CD4-positive, alpha-beta T cell treated with Interleukin-15 for 1 hour (primary cell): ENCODE measurements around the gene ZAR1L.

ENCODE experiments used
- DNase-seq: peaks from one replicate; pipeline ENCODE4 v3.0.0-alpha.2; 2020

The ZAR1L gene

DNA sequence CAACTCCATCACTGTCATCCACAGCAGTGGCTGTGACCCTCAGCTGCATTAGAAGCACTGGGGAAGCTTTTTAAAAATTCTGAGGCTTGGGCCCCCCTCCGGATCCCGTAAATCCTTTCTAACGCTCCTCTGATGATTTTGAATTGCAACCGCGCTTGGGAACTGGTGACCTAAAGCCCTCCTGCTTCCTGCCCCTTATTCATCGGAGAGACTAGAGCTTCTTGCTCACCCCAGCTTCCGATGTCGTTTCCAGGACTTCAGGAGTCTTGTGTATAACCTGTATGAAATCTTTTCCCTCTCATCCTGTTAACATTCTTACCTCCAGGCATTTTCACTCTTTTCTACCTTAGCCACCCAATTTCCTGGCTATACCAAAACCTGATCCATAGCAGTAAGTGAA, 14.8 kb downstream of the ZAR1L start:
- DNase-seq: no peak

DNA sequence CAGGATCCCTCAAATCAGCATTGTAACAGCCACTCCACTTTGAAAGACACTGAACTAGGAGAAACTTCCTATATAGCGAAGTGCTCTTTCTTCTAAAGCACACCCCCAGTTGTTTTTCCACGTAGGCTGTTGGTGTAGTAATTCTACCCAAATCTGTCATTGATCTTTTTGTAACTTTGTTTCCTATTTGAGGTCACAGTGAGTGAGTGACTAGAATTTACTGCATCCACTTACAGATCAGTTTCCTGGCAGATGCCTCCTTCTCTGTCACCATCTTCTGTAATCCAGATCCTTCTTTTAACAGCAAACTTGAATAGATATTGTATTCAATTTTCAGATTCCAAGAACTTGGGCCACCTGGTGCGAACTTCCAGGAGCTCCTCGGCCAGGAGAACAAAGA, 15.3 kb downstream of the ZAR1L start:
- DNase-seq: no peak

DNA sequence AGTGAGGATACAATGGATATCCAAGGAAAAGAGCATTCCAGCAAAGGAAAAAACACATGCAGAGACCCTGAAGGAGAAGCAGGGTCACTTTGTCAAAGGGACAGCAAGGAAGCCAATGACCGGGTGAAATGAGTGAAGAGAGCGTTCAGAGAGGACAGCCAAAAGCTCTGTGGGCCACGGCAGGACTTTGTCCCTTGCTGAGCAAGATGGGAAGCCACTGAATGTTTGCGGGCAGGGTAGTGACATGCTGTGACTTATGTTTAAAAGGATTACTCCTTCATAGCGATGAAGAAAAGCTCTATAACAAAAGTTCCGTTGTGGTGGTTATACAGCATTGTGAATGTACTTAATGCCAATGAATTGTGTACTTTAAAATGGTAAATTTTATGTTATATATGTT, 16.5 kb downstream of the ZAR1L start:
- no peak for DNase-seq

DNA sequence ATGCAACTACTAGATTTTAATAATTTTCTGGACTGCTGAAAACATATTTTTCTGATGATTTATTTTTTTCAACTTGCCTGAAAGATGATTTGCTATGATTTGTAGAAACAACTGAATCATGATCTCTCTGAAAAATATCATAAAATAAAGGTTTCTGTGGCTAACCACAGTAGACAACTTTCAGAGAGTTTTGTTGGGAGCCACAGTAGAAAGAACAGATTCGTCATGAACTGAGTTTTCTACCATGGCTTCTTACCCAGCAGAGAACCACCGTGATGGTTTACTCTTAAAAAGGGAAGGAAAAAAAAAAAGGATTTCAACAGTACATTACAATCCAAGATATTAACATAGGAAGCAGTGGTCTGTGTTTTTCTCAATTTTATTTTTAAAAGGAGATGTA, 18.0 kb downstream of the ZAR1L start:
- no peak for DNase-seq

DNA sequence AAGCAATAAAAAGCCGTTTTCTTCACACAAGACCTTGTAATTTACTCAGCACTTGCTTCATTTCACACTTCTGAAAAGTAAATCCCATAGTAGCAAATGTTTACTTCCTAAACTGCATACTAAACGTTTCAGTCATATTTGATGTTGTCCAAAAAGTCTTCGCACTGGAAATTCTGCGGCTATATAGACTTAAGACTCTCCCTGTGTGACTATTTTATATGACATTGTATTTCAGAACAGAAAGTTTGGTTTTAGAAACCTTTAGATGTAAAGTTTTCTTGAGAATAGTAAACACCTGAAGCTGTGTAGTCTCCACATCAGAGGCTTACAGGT, 29.6 kb downstream of the ZAR1L start:
- no peak for DNase-seq

DNA sequence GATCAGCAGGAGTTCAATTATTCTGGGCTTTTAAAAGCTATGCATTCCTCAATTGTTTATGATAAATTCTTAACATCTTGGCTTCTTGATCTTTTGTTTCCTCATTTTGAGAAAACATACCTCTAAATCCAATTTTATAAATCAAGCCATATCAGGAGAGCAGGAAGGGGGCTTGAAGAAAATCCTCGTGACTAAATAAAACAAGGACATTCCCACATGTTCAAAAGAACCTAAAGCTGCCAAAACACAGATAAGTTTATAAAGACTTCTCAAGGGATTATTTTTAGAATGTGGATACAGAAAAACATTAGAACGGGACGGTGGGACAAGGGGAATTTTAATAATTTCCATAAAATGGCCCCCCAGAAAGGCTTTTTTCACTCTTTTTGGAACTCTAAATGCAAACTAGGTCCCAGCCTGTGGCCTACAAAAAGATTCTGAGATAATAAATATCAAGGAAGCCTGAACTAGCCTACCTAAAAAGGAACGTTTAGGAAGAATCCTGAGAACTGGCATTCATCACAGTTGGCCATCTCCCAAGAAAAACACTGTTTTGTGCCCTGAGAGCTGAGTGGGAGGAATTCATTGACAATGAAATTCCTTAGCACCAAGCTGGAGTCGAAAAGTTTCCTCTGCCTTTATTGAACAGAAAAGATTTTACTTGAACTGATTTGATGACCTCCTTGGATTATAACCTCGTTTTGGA, 30.1 kb downstream of the ZAR1L start:
- no peak for DNase-seq

DNA sequence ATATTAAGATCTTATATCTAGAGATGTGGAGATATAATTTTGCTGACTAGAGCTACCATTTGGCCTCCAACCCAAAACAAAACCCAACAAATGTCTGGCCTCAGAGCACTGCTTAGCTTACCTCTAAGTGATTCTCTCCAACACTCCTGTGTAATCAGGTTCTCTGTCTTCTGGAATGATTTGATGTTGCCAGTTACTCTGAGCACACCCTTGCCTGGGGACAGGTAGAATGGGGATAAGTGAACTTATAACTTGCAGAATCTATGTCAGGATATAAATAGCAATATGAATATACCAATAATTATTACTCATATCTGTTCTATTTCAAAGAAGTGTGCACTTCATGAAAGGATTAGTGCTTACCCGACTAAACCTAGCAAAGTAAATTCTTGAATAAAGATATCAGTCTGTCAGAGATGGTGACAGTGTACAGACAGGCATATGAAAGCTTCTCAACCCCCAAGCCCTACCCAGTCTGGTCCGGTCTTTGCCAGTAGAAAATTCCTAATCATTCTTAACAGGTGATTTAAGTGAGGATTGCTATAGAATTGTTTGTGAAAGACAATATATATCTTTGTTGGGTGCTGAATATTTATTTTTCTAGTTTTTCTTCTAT, 33.0 kb downstream of the ZAR1L start:
- DNase-seq: no peak

DNA sequence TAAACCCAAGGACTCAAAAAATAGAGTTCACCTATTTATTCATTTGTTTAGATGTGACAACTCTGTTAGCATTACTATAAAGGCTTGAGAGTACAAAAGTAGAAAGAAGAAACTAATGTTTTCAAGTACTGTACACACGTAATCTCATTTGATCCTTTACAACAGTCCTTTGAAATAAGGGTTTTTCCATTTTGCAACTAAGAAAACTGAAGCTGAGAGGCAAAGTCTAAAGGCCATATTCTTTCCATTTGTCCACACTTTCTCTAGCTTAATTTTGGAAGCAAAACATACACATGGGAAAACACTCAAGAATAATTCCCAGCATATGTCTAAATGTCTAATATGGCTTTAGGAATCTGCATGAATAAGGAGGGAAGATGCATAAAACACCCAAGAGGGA, 34.1 kb downstream of the ZAR1L start:
- no peak for DNase-seq

DNA sequence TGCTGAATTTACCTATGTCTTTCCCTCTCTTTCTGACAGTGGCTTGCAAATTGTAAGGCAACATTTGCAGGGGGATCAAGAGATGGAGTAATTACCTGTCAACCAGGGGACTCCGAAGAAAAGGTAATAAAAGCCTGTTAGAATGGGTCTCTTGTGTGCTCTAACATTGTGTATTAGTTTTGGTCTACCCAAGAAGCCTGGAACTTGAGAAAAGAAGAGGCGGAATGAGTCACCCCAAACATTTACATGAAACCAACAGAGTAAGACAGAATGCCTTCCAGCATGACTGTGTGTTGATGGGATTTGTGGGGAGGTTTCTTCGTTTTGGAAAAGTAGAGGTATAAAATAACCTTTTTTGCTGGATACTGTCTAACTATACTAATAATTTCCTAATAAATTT, 36.7 kb downstream of the ZAR1L start:
- DNase-seq: no peak

DNA sequence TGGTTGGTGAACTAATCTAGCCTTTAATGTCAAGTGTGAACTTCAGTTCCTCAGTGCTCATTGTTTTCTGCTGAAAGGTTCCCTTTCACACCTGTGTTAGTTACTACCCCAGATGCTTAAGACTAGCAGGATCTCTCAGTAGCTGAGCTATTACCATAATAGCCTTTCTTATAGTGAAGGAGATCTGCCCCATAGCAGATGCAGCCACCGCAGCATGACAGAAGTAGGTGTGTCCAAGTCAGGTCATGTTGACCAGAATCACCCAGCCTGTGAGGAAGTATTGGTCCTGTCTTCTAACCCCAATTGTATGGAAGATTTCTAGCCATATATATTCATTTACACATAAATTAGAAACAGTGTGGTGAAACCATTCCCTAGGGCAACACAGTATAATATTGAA, 37.3 kb downstream of the ZAR1L start:
- no peak for DNase-seq

DNA sequence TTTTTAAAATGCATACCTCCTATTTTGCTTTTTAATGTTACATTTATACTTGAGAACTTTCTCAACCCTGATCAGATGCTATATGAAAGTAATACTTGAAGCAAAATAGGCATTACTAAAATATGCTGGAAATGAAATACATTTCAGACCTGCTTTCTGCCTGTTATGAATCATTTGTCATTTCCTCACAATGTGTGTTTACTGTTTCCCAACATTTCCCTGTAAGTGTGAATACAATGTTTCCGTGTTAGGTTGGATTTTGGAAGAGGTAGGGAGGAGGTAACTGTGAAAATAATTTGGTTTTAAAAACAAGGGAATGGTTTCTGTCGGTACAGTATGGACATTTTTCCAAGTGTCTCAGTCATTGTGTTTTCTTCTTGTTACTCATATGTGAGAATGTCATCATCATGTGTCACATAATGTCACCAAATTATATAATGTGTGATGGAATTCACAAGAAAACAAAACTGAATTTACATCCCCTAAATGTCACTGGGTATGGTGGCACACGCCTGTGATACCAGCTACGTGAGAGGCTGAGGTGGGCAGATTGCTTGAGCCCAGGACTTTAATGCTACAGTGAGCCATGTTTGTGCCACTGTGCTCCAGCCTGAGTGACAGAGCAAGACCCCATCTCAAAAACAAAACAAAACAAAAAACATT, 43.0 kb downstream of the ZAR1L start:
- no peak for DNase-seq

DNA sequence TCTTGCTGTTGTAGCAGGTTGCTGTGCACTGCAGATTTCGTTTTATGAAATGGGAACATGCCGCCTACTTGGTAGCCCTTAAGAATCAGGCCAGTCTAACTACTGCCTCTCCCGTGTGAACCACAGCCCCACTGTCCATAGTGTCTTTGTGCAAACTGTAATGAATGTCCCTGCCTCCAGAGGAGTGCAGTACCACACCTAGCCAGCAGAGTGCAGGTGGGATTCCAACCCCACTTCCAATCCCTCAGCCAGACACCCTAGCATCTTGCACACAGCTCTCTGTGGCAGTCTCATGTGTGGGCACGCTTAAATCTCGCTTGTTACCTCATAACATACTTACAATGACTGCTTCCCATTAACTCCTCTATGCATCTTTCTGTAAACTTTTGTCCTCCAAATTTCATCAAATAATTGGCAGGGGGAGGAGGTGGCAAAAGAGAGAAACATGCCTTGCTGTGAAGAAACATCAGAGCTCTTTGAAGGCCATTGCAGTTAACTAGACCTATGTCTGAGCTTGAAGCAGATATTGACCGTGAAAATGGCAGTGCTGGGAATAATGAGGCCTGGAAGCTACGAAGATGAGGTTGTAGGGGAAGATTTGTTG, 47.2 kb downstream of the ZAR1L start:
- DNase-seq: peak; percentile 20

DNA sequence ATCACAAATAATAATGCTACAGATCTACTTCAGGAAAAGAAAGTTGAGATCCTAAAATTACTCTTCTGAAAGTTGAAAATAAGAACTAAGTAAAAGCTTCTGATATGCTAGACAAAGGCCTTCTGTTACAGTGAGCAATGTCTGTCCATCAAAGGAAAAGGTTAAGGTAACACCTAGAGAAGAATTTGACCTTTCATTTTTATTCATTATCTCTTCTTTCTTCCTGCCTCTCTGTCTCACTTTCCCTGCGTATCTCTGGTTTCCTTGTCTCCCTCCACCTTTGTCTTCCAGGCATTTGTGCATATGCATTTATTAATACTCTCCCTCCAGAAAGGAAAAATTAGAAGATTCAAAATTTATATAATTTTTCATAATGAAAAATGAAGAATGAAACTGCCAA, 49.0 kb downstream of the ZAR1L start:
- DNase-seq: no peak

DNA sequence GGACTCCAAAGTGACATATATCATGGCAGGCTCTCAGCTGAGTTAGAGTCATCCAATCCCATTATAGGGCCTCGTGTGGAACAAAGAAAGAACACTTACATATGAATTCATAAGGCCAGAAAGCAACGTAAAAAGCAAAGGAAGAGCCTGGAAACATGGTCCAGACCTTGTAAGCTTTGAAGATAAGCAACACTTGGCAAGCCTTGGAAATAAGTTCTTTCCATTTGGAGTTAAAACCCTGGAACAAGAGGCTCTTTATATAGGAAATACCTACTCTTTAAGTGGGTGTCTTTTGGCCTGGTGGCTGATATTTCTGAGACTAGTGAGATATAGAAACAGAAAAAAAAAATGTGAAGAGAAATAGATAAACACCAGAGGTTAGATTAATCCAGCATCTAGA, 49.4 kb downstream of the ZAR1L start:
- DNase-seq: no peak

DNA sequence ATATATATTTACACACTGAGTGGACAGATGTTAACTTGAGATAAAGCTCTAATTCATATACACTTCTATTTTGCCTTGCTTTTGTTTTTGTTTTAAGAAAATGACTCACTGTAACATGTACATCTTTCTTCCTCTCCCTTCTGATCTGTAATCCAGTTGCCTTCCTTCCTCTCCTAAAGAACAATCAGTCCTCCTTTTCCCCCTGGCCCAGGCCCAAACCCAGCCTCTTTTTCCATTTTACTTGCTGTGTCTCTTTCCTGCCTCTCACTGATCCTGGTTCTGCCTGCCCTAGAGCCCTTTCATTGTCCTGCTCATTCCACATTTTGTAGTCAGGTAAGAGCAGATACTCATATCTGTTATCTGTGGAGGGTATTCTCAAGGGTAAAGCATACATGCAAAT, 50.8 kb downstream of the ZAR1L start:
- DNase-seq: no peak

DNA sequence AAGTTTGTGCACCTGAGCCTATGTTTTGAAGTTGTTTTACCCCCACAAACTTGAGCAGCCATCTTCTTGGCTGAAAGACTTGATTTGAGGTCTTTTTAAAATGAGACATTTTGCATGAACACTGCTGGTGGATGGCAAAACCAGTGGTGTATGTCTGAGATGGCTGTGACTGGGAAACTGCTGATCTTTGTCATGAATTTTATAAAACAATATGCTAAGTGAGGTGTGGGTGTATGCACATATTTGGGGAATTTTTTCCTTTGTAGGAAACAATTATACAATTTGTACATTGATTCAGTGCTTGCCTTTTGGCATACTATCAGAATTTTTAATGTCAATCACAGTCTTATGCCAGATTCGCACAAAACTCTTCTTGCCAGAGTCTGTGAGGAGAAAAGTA, 52.5 kb downstream of the ZAR1L start:
- DNase-seq: no peak

DNA sequence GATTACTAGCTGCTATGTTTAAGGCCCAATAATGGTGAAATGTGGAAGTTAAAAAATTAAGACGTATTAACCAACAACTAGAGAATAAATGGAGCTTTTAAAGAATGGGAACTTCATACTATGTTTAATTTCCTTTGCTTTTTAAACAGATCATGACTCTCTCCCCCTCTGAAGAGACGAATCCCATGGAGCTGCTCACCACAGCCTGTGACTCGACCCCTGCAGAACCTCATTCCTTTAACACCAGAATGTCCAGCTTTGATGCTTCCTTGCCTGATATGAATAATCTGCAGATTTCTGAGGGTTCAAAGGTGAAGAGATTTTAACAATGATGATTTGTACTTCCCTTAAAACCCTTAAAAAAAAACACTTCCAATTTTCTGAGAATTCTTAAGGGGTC, 53.0 kb downstream of the ZAR1L start:
- DNase-seq: no peak

DNA sequence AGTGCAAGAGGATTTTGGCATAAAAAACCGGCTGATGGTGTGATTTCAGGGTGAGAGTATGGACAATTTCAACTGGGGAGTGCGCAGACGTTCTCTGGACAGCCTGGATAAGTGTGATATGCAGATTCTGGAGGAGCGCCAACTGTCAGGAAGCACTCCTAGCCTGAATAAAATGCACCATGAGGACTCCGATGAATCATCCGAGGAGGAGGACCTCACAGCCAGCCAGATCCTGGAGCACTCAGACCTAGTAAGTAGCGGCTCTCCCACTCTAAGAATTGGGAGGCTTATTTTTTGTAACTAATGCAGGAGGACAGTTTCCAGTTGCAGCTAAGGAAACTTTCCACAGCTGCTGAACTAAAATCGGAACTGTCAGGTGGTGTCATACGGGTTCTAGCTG, 53.6 kb downstream of the ZAR1L start:
- no peak for DNase-seq

DNA sequence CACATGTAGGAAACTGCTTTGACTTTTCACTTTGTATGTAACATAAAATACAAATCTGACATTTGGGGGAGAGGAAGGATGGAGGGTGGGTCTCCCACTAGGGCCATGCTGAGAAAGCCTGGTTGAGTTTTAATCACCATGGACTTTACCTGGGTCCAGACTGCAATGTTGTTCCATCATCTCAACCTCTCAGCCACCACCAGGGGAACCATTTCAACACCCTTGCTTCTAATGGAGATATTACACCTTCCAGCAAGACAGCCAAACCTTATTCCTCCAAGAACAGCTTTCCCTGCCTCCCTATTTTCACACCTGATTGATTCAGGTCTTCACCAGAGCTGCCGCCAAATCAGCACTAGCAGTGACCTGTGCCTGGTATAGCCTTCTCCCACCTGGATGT, 56.0 kb downstream of the ZAR1L start:
- DNase-seq: no peak

DNA sequence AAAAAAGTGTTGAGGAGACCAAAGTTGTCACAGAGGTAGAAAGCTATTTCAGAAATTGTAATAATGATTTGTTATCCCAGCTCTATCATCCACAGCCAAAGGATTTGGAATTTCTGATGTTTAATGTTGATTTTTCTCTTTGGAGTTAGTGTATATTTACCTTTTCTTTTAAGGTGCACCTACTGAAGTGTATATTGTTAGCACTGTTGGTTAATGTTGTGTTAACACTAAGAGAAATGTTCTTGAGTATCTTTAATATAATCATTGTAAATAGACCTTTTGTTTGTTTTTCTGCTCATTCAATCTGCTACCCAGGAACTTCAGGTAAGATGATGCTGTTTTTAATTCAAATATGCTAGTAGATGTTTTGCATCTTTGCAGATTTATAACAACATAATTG, 57.5 kb downstream of the ZAR1L start:
- DNase-seq: no peak

DNA sequence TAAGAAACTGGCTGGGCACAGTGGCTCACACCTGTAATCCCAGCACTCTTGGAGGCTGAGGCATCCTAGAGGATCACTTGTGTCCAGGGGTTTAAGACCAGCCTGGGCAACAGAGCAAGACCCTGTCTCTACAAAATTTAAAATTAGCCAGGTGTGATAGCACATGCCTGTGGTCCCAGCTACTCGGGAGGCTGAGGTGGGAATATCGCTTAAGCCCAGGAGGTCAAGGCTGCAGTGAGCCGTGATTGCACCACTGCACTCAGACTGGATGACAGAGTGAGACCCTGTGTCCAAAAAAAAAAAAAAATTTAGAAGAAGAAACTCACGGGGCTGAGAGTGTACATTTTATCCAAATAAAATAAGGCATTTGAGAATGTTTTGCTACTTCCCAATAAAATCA, 58.9 kb downstream of the ZAR1L start:
- DNase-seq: no peak

DNA sequence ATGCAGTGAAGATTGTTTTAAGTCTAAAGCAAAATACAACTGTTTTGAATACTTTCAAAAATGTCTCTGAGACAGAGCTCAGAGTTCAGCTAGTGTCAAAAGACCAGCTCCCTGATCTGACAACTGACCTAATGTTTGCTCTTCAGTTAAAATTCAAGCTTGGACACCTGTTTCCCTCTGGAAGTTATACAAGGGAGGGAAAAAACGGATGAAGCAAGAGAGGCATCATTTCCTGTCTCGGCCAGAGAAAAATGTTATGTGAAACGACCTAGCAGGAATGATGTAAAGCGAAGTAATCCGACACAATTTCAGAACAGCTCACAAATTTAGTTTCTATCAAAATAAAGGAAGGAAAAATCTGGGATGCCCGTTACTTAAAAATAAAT, 59.4 kb downstream of the ZAR1L start:
- DNase-seq: no peak

DNA sequence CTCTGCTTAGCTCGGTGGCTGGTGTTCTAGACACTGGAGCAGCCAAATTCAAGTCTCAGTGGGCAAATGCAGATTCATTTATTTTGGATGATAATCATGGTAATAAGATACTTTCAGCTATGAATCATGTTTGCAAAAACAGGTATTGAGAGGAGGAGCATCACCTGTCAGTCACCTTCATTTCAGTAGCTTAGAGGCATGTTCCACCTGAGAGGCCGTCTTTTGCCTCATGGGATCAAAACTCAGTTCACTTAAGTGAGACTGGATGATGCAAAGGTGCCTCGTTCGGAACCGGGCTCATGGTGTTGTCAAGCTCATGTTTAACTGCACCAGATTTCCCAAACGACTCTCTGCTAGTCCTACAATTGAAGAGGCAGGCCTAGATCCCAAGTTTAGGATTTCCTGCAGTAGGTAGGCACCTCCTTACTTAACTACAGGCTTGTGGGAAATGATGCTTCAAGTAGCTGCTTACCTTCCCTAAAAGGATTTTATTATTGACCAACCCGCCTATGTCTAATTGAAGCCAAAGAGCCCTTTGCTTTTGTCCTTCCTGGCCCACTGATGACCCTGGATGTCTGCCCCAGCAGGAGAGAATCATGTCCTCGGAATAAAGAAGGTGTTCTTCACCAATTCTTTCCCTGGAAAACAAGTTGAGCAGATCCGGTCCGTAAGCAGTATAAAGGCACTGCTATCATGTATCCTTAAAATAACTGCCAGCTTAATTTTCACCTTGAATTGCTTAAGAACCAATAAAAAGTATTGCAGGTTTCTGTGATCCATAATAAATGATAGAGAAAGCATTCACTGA, 60.0 kb downstream of the ZAR1L start:
- no peak for DNase-seq

DNA sequence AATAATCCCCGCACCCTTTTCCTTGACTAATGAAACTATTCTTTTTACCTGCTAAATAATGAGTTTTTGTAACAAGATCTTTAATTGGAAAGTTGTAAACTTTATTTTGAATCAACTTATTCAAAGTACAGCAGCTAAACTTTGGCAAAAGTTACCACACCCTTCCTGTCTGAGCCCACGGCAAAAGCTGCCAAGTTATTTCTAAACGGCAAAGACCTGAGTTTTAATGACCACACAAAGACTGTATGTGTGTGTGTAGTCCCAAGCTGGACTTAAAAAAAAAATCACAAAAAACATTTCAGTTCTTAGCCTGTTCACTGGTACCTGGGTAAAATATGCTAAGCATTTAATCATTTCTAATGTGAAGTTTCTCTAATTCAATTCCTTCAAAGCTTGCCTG, 60.7 kb downstream of the ZAR1L start:
- no peak for DNase-seq
